Spleen (tissue), 11 donors: ENCODE measurements around the gene ST8SIA6. TPM values are rescaled to one million over a fixed set of nuclear protein-coding genes. Genes with fewer than 3 reads are reported as not detected.

Experiments
- DNase-seq: peaks from one replicate; pipeline ENCODE4 v3.0.0-alpha.2; 2020
- H3K27ac ChIP-seq, 8 donors: fragments of 200-600 bp; sonication (generic) in 7 of 8; 1 replicate in 4 of 8; 2 replicates in 4 of 8; pipeline versions ENCODE4 v1.5.0 to v1.8.0; 2016 to 2021; ENCODE audit warnings: inconsistent platforms in 4 of 8, mild to moderate bottlenecking in 4 of 8, moderate library complexity in 1 of 8
- H3K27me3 ChIP-seq, 7 donors: fragments of 200-600 bp; sonication (generic) in 6 of 7; replicated peaks in 1 of 7; 1 replicate in 4 of 7; 2 replicates in 3 of 7; pipeline versions ENCODE4 v1.5.0 to v1.8.0; 2016 to 2021; ENCODE audit warnings: inconsistent platforms in 3 of 7, mild to moderate bottlenecking in 1 of 7
- H3K36me3 ChIP-seq, 6 donors: fragments of 200-600 bp; sonication (generic) in 5 of 6; 1 replicate in 4 of 6; 2 replicates in 2 of 6; pipeline versions ENCODE4 v1.5.0 to v1.8.0; 2016 to 2021; ENCODE audit warnings: inconsistent platforms in 2 of 6
- H3K4me1 ChIP-seq, 6 donors: fragments of 200-600 bp; sonication (generic) in 5 of 6; 1 replicate in 3 of 6; 2 replicates in 3 of 6; pipeline versions ENCODE4 v1.5.0 to v1.8.0; 2016 to 2021; ENCODE audit warnings: inconsistent platforms in 3 of 6
- H3K4me3 ChIP-seq, 8 donors: fragments of 200-600 bp; sonication (generic) in 7 of 8; 1 replicate in 4 of 8; 2 replicates in 4 of 8; pipeline versions ENCODE4 v1.5.0 to v1.8.0; 2016 to 2021; ENCODE audit warnings: inconsistent platforms in 4 of 8, mild to moderate bottlenecking in 4 of 8, moderate library complexity in 2 of 8
- H3K9me3 ChIP-seq, 8 donors: fragments of 200-600 bp; sonication (generic) in 7 of 8; 1 replicate in 4 of 8; 2 replicates in 4 of 8; pipeline versions ENCODE4 v1.5.0 to v1.8.0; 2016 to 2021; ENCODE audit warnings: inconsistent platforms in 4 of 8
- POLR2A ChIP-seq, 3 donors: fragments of 450-650 bp; IDR thresholded peaks; one replicate each; pipeline ENCODE4 v1.5.1; 2017; ENCODE audit warnings: antibody characterized with exemption in 3 of 3, mild to moderate bottlenecking in 1 of 3
- POLR2AphosphoS5 ChIP-seq, 3 donors: sonication (generic); formaldehyde crosslinking; IDR thresholded peaks; one replicate each; pipeline ENCODE4 v1.5.1; 2017; ENCODE audit warnings: antibody characterized with exemption in 3 of 3
- whole genome bisulfite sequencing, 5 donors: extraction: QIAGEN DNeasy Blood & Tissue Kit in 3 of 5; methylation state at CpG; one replicate each; pipeline versions ENCODE4 v1.1.5 to v1.1.7; 2013 to 2018; 5-methylcytosine and 5-hydroxymethylcytosine counted together
- intact Hi-C: fragments of 100-400 bp; cut with DNase I; formaldehyde crosslinking; loops from one replicate; pipeline ENCODE4 v1.15.0; 2023; ENCODE audit warnings: low total_unique reads
- polyA plus RNA-seq, 3 donors: library from polyadenylated mRNA; stranded (reverse); fragments of 200-250 nt; gene quantifications; one replicate each; pipeline ENCODE4 v1.2.1, GENCODE V29; 2013
- total RNA-seq, 7 donors: library from RNA; depleted of rRNA in 3 of 7; stranded (reverse); fragments of >200 nt in 3 of 7; fragmentation: NEBNext Ultra II Directional in 4 of 7; extraction: Animal tissue kit (Norgen Biotek cat#: 25700) in 4 of 7; gene quantifications; one replicate each; pipeline versions ENCODE4 v1.1.0 to v1.2.1, GENCODE V29; 2016 to 2021
- TF ChIP-seq, protein P1 (sequence below), 11 experiments: fragments of 200-600 bp in 7 of 11; fragments of 450-650 bp in 4 of 11; sonication (generic) in 4 of 11; IDR thresholded peaks in 8 of 11; conservative IDR thresholded peaks in 3 of 11; 1 replicate in 7 of 11; 2 replicates in 4 of 11; pipeline versions ENCODE4 v1.4.0 to v1.8.0; 2016 to 2021; ENCODE audit warnings: antibody characterized with exemption in 11 of 11, inconsistent platforms in 4 of 11, mild to moderate bottlenecking in 1 of 11
- donor health status: healthy with polysubstance abuse.
- donor health status: DM: no; HTN: no; CAD: no; lungs with moderate emphysema.
- donor health status: DM: no; HTN: no; CAD: no.
- donor health status: Bipolar disorder and iron deficiency.
- donor health status: healthy.
- donor health status: DM: no; HTN: no; CAD: no.
- donor health status: DM: yes; HTN: yes; CAD: no.

ST8SIA6 gene
- total and polyA plus RNA-seq, 10 donors: 0.02 to 1.2 (median 1.0) TPM; not detected in 3

GRCh38 chr10:17352583-17352982 lies 101.8 kb downstream of the ST8SIA6 start:
- Histone ChIP-seq H3K4me1 (no peaks in the 10 kb centered on the region), H3K27me3 (peaks cover 0 to 4% (median 0%) of the 10 kb centered on the region in 7 donors), H3K4me3 (no peak overlapping the region), H3K9me3 (peaks cover 0 to 3% (median 0%) of the 10 kb centered on the region in 8 donors), H3K27ac (no peak overlapping the region), H3K36me3 (no peaks in the 10 kb centered on the region)
- DNase-seq: no peak
- TF ChIP-seq POLR2A (IDR thresholded peaks at IDR 0.05): no peak
- no peak for TF ChIP-seq POLR2AphosphoS5 (IDR thresholded peaks at IDR 0.05)
- TF ChIP-seq, protein P1, sequence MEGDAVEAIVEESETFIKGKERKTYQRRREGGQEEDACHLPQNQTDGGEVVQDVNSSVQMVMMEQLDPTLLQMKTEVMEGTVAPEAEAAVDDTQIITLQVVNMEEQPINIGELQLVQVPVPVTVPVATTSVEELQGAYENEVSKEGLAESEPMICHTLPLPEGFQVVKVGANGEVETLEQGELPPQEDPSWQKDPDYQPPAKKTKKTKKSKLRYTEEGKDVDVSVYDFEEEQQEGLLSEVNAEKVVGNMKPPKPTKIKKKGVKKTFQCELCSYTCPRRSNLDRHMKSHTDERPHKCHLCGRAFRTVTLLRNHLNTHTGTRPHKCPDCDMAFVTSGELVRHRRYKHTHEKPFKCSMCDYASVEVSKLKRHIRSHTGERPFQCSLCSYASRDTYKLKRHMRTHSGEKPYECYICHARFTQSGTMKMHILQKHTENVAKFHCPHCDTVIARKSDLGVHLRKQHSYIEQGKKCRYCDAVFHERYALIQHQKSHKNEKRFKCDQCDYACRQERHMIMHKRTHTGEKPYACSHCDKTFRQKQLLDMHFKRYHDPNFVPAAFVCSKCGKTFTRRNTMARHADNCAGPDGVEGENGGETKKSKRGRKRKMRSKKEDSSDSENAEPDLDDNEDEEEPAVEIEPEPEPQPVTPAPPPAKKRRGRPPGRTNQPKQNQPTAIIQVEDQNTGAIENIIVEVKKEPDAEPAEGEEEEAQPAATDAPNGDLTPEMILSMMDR (IDR thresholded peaks at IDR 0.05 in 8 of 11, conservative IDR thresholded peaks at IDR 0.05 in 3 of 11): no peak
- intact Hi-C loops: no loop called here
- 71 to 93% (median 83%) methylated on average over 2 of the region's 2 CpGs for WGBS, 5 donors

DNA sequence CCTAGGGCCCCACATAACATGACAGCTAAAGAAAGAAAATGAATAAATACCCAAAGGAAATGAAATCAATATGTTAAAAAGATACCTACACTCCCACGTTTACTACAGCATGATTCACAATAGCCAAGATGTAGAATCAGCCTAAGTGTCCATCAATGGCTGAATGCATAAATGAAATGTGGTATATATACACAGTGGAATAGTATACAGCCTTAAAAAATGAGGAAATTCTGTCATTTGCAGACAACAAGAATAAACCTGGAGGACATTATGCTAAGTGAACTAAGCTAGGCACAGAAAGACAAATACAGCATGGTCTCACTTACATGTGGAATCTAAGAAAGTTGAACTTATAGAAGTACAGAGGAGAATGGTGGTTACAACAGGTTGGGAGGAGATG lies 102.9 kb downstream of the ST8SIA6 start:
- H3K36me3 ChIP-seq: no peaks in the 10 kb centered on the region
- H3K9me3 ChIP-seq: peaks cover 0 to 3% (median 0%) of the 10 kb centered on the region in 8 donors
- no peak for DNase-seq
- H3K4me1 ChIP-seq: no peaks in the 10 kb centered on the region
- H3K27ac ChIP-seq: no peak overlapping the region
- TF ChIP-seq POLR2A (IDR thresholded peaks at IDR 0.05) (no peak), POLR2AphosphoS5 (IDR thresholded peaks at IDR 0.05) (no peak)
- TF ChIP-seq, protein P1 (IDR thresholded peaks at IDR 0.05 in 8 of 11, conservative IDR thresholded peaks at IDR 0.05 in 3 of 11): no peak
- peaks cover 0 to 4% (median 0%) of the 10 kb centered on the region in 7 donors for H3K27me3 ChIP-seq
- intact Hi-C loops: no loop called here
- WGBS, 5 donors: 59 to 82% (median 77%) methylated on average over 1 of the region's 1 CpG
- H3K4me3 ChIP-seq: no peak overlapping the region

- H3K4me1 ChIP-seq: no peaks in the 10 kb centered on the region
- no peak for DNase-seq
- peaks cover 0 to 4% (median 0%) of the 10 kb centered on the region in 7 donors for H3K27me3 ChIP-seq
- H3K9me3 ChIP-seq: peaks cover 0 to 3% (median 0%) of the 10 kb centered on the region in 8 donors
- H3K36me3 ChIP-seq: no peaks in the 10 kb centered on the region
- TF ChIP-seq POLR2A (IDR thresholded peaks at IDR 0.05) (no peak), POLR2AphosphoS5 (IDR thresholded peaks at IDR 0.05) (no peak)
- TF ChIP-seq, protein P1 (IDR thresholded peaks at IDR 0.05 in 8 of 11, conservative IDR thresholded peaks at IDR 0.05 in 3 of 11): no peak
- intact Hi-C loops: no loop called here
- WGBS, 5 donors: 69 to 95% (median 88%) methylated on average over 1 of the region's 1 CpG
- no peak overlapping the region for H3K27ac ChIP-seq
- H3K4me3 ChIP-seq: no peak overlapping the region
Observed at GRCh38 chr10:17349717-17350116, 104.7 kb downstream of the ST8SIA6 start.

DNA sequence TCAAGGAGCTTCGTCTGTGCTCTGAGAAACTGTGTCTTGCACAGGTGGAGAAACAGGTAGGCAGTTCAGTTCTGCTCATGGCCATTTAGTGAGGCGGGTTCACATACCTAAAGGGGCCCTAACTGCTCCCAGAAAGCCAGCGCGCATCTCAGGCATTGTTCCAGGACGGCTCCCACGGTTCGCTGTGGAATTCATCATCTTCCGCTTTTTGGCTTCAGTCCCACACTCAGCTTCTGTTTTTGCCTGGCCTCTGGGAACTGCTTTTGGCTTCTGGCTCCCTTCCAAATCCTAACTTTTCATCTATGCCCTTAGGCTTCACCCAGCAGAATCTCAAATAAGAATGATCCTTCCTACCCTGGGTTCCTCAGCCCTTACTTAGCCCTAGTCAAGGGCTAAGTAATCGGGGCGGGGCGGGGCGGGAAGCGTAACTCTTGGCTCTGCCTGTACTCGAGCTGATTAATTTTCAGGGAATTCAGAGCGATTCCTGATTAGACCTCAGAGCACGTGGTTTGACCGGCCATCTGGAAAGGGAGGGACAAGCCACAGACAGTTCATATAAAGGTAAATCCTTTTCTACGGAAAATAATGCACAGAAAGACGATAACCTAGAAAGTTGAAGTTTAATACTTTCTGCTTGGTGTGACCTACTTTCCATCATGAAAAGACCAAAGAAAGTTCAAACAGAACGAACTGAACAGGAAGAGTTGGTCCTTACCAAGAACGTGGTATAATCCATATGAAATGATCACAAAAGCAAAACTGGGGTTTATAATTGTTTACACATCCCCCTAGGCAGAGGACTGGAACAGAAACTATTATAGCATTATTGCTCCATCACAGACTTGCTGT lies 105.7 kb downstream of the ST8SIA6 start:
- no peak for DNase-seq
- intact Hi-C loops: no loop called here
- no peaks in the 10 kb centered on the region for H3K4me1 ChIP-seq
- peaks cover 0 to 3% (median 0%) of the 10 kb centered on the region in 8 donors for H3K9me3 ChIP-seq
- no peaks in the 10 kb centered on the region for H3K36me3 ChIP-seq
- peak overlapping the region in 4 of 8 donors; percentile 1 to 22 (median 17) for H3K27ac ChIP-seq
- H3K27me3 ChIP-seq: peaks cover 0 to 4% (median 0%) of the 10 kb centered on the region in 7 donors
- WGBS, 5 donors: 59 to 76% (median 72%) methylated on average over 21 of the region's 21 CpGs
- TF ChIP-seq POLR2AphosphoS5 (IDR thresholded peaks at IDR 0.05) (no peak), POLR2A (IDR thresholded peaks at IDR 0.05) (no peak)
- TF ChIP-seq, protein P1 (IDR thresholded peaks at IDR 0.05 in 8 of 11, conservative IDR thresholded peaks at IDR 0.05 in 3 of 11): no peak
- no peak overlapping the region for H3K4me3 ChIP-seq
